SK-N-SH (cell line): ENCODE measurements around the gene INAFM2. TPM values are rescaled to one million over a fixed set of nuclear protein-coding genes. Genes with fewer than 3 reads are reported as not detected.

ENCODE experiments used
- CTCF ChIA-PET: fragments of 300-600, 350-600 bp; formaldehyde crosslinking; extraction: SDS; loops from one replicate; lab custom pipeline; 2021; lab: Yijun Ruan, JAX
- POLR2A ChIA-PET: fragments of 350-600 bp; sonication (Branson Sonifier 250); formaldehyde crosslinking; extraction: SDS; loops from one replicate; lab custom pipeline; 2020; ENCODE audit warnings: antibody characterized with exemption, inconsistent platforms; lab: Yijun Ruan, JAX
- DNase-seq: peaks from one replicate; pipeline ENCODE4 v3.0.0; 2012
- H2AFZ ChIP-seq: fragments of 200-600 bp; sonication (generic); 2 replicates; pipeline ENCODE4 v1.8.1; 2016; ENCODE audit warnings: antibody characterized with exemption, mild to moderate bottlenecking, low read depth
- H3F3A ChIP-seq: fragments of 200-600 bp; sonication (generic); replicated peaks from 2 replicates; pipeline ENCODE3; 2016; ENCODE audit warnings: antibody characterized with exemption, mild to moderate bottlenecking; ENCODE audit not compliant: insufficient read depth
- H3K27ac ChIP-seq, 2 experiments: fragments of 200-500 bp in 1 of 2; fragments of 200-600 bp in 1 of 2; sonication (Bioruptor generic) in 1 of 2; sonication (generic), shearing (Covaris generic) in 1 of 2; 2 replicates each; pipeline versions ENCODE4 v1.5.1 to v1.6.1; 2014 to 2016; ENCODE audit warnings: low read depth in 2 of 2, inconsistent platforms in 1 of 2, low read length in 1 of 2, mild to moderate bottlenecking in 1 of 2, mixed read lengths in 1 of 2
- H3K27me3 ChIP-seq: fragments of 200-600 bp; sonication (generic), shearing (Covaris generic); 2 replicates; pipeline ENCODE4 v1.6.1; 2016; ENCODE audit warnings: mixed run types; ENCODE audit not compliant: insufficient read depth
- H3K36me3 ChIP-seq, 2 experiments: fragments of 200-500 bp in 1 of 2; fragments of 200-600 bp in 1 of 2; sonication (Bioruptor generic) in 1 of 2; sonication (generic) in 1 of 2; replicated peaks in 1 of 2; 2 replicates each; pipeline versions ENCODE3 to v1.5.1; 2014 to 2016; ENCODE audit warnings: low read length in 1 of 2, mild to moderate bottlenecking in 1 of 2; ENCODE audit not compliant: insufficient read depth in 2 of 2, control insufficient read depth in 1 of 2
- H3K4me1 ChIP-seq, 2 experiments: fragments of 200-500 bp in 1 of 2; fragments of 200-600 bp in 1 of 2; sonication (Bioruptor generic) in 1 of 2; sonication (generic), shearing (Covaris generic) in 1 of 2; 2 replicates each; pipeline versions ENCODE4 v1.5.1 to v1.6.1; 2014 to 2016; ENCODE audit warnings: low read depth in 1 of 2, low read length in 1 of 2, mixed run types in 1 of 2; ENCODE audit not compliant: insufficient read depth in 2 of 2, control insufficient read depth in 1 of 2
- H3K4me2 ChIP-seq: fragments of 200-600 bp; sonication (generic), shearing (Covaris generic); 2 replicates; pipeline ENCODE4 v1.6.1; 2017; ENCODE audit warnings: mixed run types
- H3K4me3 ChIP-seq, 2 experiments: fragments of 200-500 bp in 1 of 2; fragments of 200-600 bp in 1 of 2; sonication (Bioruptor generic) in 1 of 2; sonication (generic), shearing (Covaris generic) in 1 of 2; 2 replicates each; pipeline versions ENCODE4 v1.5.1 to v1.8.1; 2014 to 2016; ENCODE audit warnings: low read depth in 2 of 2, inconsistent platforms in 1 of 2, low read length in 1 of 2, mild to moderate bottlenecking in 1 of 2, mixed read lengths in 1 of 2, moderate library complexity in 1 of 2
- H3K79me2 ChIP-seq: fragments of 200-600 bp; sonication (generic); 2 replicates; pipeline ENCODE4 v1.8.1; 2017; ENCODE audit warnings: mild to moderate bottlenecking; ENCODE audit not compliant: insufficient read depth
- H3K9ac ChIP-seq: fragments of 200-600 bp; sonication (generic); 2 replicates; pipeline ENCODE4 v1.6.1; 2017; ENCODE audit warnings: mixed run types
- H3K9me2 ChIP-seq: fragments of 200-600 bp; sonication (generic); 2 replicates; pipeline ENCODE4 v1.6.1; 2017; ENCODE audit warnings: mixed run types
- H3K9me3 ChIP-seq: fragments of 200-600 bp; sonication (generic); 2 replicates; pipeline ENCODE4 v1.6.1; 2017; ENCODE audit warnings: mixed run types, mild to moderate bottlenecking, moderate library complexity
- H4K20me1 ChIP-seq: fragments of 200-600 bp; sonication (generic); 2 replicates; pipeline ENCODE4 v1.6.1; 2017; ENCODE audit warnings: mild to moderate bottlenecking, mixed run types; ENCODE audit not compliant: insufficient read depth
- CHD2 ChIP-seq: fragments of 150-350 bp; IDR thresholded peaks from 2 replicates; pipeline ENCODE4 v1.6.1; 2018; ENCODE audit warnings: low read length; ENCODE audit not compliant: partially characterized antibody
- ELF1 ChIP-seq: IDR thresholded peaks from 2 replicates; pipeline ENCODE4 v1.4.0; 2012
- EZH2phosphoT487 ChIP-seq: fragments of 200-600 bp; sonication (generic); IDR thresholded peaks from 2 replicates; pipeline ENCODE4 v1.6.1; 2017; ENCODE audit warnings: low read depth, mixed run types, mild to moderate bottlenecking, antibody characterized with exemption, moderate library complexity, borderline replicate concordance
- FOSL2 ChIP-seq: IDR thresholded peaks from 2 replicates; pipeline ENCODE4 v1.4.0; 2012; ENCODE audit warnings: low read depth, mild to moderate bottlenecking, moderate library complexity, borderline replicate concordance
- JUND ChIP-seq: IDR thresholded peaks from 2 replicates; pipeline ENCODE4 v1.4.0; 2012
- MEF2A ChIP-seq: IDR thresholded peaks from 2 replicates; pipeline ENCODE4 v1.4.0; 2012; ENCODE audit warnings: low read depth, borderline replicate concordance
- MXI1 ChIP-seq: IDR thresholded peaks from 2 replicates; pipeline ENCODE4 v1.6.1; 2012; ENCODE audit warnings: mild to moderate bottlenecking, low read depth, low read length, improper control_type of control experiment
- NFIC ChIP-seq: IDR thresholded peaks from 2 replicates; pipeline ENCODE4 v1.4.0; 2012; ENCODE audit warnings: borderline replicate concordance
- NRF1 ChIP-seq: IDR thresholded peaks from 2 replicates; pipeline ENCODE4 v1.6.1; 2012; ENCODE audit warnings: low read depth, mild to moderate bottlenecking, low read length
- POLR2AphosphoS5 ChIP-seq: IDR thresholded peaks from 2 replicates; pipeline ENCODE4 v1.6.1; 2012; ENCODE audit warnings: low read depth, low read length
- RAD21 ChIP-seq: IDR thresholded peaks from 2 replicates; pipeline ENCODE4 v1.6.1; 2012; ENCODE audit warnings: mild to moderate bottlenecking, low read length
- RCOR1 ChIP-seq: fragments of 150-350 bp; IDR thresholded peaks from 2 replicates; pipeline ENCODE4 v1.6.1; 2017; ENCODE audit warnings: antibody characterized with exemption, low read length
- RXRA ChIP-seq: IDR thresholded peaks from 2 replicates; pipeline ENCODE4 v1.4.0; 2012; ENCODE audit warnings: low read depth, mild to moderate bottlenecking, borderline replicate concordance
- SMC3 ChIP-seq: IDR thresholded peaks from 2 replicates; pipeline ENCODE4 v1.6.1; 2012; ENCODE audit warnings: low read depth, low read length, improper control_type of control experiment
- TAF1 ChIP-seq: IDR thresholded peaks from 2 replicates; pipeline ENCODE4 v1.6.1; 2012; ENCODE audit warnings: low read depth, mild to moderate bottlenecking, low read length, moderate library complexity, borderline replicate concordance
- TCF12 ChIP-seq: IDR thresholded peaks from 2 replicates; pipeline ENCODE4 v1.4.0; 2012
- TEAD4 ChIP-seq: IDR thresholded peaks from 2 replicates; pipeline ENCODE4 v1.4.0; 2012; ENCODE audit warnings: mild to moderate bottlenecking, borderline replicate concordance; ENCODE audit not compliant: insufficient read depth
- YY1 ChIP-seq: IDR thresholded peaks from 2 replicates; pipeline ENCODE4 v1.4.0; 2012; ENCODE audit warnings: low read depth, mild to moderate bottlenecking
- WGBS: methylation state at CpG from one replicate; pipeline ENCODE4 v1.1.6; 2017; ENCODE audit warnings: low lambda C conversion rate; 5-methylcytosine and 5-hydroxymethylcytosine counted together
- polyA plus RNA-seq, 3 experiments: library from polyadenylated mRNA; depleted of rRNA; stranded (reverse); fragments of >200 nt; gene quantifications; 2 replicates each; pipeline ENCODE4 v1.2.3, GENCODE V29; 2012
- TF ChIP-seq, protein P1 (sequence below): IDR thresholded peaks from 2 replicates; pipeline ENCODE4; 2012
- TF ChIP-seq, protein P2 (sequence below): IDR thresholded peaks from 2 replicates; pipeline ENCODE4 v1.4.0; 2012; ENCODE audit warnings: low read depth, borderline replicate concordance
- TF ChIP-seq, protein P3 (sequence below): fragments of 150-350 bp; IDR thresholded peaks from 2 replicates; pipeline ENCODE4 v1.6.1; 2017; ENCODE audit warnings: antibody characterized with exemption, low read length, low read depth, borderline replicate concordance
- TF ChIP-seq, protein P4 (sequence below): fragments of 200-600 bp; sonication (generic); IDR thresholded peaks from 2 replicates; pipeline ENCODE4 v1.6.1; 2017; ENCODE audit warnings: antibody characterized with exemption, mild to moderate bottlenecking, moderate library complexity
- TF ChIP-seq, protein P5 (sequence below): IDR thresholded peaks from 2 replicates; pipeline ENCODE4 v1.4.0; 2012; ENCODE audit warnings: low read depth
- TF ChIP-seq, protein P6 (sequence below): fragments of 150-350 bp; IDR thresholded peaks from 2 replicates; pipeline ENCODE4 v1.6.1; 2016; ENCODE audit warnings: mild to moderate bottlenecking, low read depth, low read length
- TF ChIP-seq, protein P7 (sequence below): IDR thresholded peaks from 2 replicates; pipeline ENCODE4 v1.4.0; 2012; ENCODE audit warnings: low read depth, borderline replicate concordance

The INAFM2 gene
- polyA plus RNA-seq, 1 of the 3 experiments (the other 2 are of a cell fraction) = 7.8 TPM

DNA sequence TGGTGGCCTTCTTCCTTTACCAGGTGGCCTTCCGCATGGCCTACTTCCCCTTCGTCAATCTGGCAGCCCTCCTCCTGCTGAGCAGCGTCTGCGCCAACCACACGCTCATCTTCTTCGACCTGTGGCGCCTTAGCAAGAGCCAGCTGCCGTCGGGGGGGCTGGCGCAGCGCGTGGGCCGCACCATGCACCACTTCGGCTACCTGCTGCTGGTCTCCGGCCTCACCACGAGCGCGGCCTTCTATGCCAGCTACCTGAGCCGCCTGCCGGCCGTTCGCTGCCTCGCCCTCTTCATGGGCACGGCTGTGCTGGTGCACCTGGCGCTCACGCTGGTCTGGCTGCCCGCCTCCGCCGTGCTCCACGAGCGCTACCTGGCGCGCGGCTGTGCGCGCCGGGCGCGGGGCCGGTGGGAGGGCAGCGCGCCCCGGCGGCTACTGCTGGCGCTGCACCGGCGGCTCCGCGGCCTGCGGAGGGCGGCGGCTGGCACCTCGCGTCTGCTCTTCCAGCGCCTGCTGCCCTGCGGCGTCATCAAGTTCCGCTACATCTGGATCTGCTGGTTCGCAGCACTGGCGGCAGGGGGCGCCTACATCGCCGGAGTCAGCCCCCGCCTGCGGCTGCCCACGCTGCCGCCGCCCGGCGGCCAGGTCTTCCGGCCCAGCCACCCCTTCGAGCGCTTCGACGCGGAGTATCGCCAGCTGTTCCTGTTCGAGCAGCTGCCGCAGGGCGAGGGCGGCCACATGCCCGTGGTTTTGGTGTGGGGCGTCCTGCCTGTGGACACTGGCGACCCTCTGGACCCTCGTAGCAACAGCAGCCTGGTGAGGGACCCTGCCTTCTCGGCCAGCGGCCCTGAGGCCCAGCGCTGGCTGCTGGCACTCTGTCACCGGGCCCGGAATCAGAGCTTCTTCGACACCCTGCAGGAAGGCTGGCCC is 44.5 kb downstream of the INAFM2 start:
- no peak overlapping the region for H3K4me2 ChIP-seq
- no peaks in the 10 kb centered on the region for H4K20me1 ChIP-seq
- POLR2A ChIA-PET = interaction anchor here (1.2 kb wide), 1 partner anchor 10 kb away, joined by 3 read pairs; the partner anchor contains the start of gene DISP2
- no peak overlapping the region; a peak in 1 of 4 replicates for H3K27ac ChIP-seq
- H3K9me2 ChIP-seq = no peaks in the 10 kb centered on the region
- no peaks in the 10 kb centered on the region for H3K9me3 ChIP-seq
- peaks cover 0 to 17% of the 10 kb centered on the region in 2 experiments; a peak in 1 of 4 replicates for H3K4me1 ChIP-seq
- peak; percentile 88 for DNase-seq
- H3K79me2 ChIP-seq = no peaks in the 10 kb centered on the region
- no peak overlapping the region; a peak in 1 of 4 replicates for H3K4me3 ChIP-seq
- H3K27me3 ChIP-seq = no peaks in the 10 kb centered on the region
- H2AFZ ChIP-seq = no peak overlapping the region
- no peaks in the 10 kb centered on the region for H3F3A ChIP-seq
- H3K9ac ChIP-seq = no peak overlapping the region
- no peaks in the 10 kb centered on the region for H3K36me3 ChIP-seq
- CTCF ChIA-PET = interaction anchor here (0.7 to 70.6 kb wide), 16 partner anchors 7 to 139 kb away, joined by 3 to 2194 read pairs (median 8); partner anchors contain the start of genes ANKRD63, CCDC9B, DISP2 and INAFM2
- 83% methylated on average over 30 of the region's 91 CpGs for WGBS
- no peak for TF ChIP-seq JUND
- TF ChIP-seq MXI1 = 0 out of 2 replicates have a peak, but pooled peaks have one; percentile 25
- no peak for TF ChIP-seq ELF1
- no peak for TF ChIP-seq NFIC
- no peak for TF ChIP-seq FOSL2
- TF ChIP-seq NRF1 = no peak
- TF ChIP-seq, protein P1, sequence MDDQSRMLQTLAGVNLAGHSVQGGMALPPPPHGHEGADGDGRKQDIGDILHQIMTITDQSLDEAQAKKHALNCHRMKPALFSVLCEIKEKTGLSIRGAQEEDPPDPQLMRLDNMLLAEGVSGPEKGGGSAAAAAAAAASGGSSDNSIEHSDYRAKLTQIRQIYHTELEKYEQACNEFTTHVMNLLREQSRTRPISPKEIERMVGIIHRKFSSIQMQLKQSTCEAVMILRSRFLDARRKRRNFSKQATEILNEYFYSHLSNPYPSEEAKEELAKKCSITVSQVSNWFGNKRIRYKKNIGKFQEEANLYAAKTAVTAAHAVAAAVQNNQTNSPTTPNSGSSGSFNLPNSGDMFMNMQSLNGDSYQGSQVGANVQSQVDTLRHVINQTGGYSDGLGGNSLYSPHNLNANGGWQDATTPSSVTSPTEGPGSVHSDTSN = no peak
- TF ChIP-seq, protein P2, sequence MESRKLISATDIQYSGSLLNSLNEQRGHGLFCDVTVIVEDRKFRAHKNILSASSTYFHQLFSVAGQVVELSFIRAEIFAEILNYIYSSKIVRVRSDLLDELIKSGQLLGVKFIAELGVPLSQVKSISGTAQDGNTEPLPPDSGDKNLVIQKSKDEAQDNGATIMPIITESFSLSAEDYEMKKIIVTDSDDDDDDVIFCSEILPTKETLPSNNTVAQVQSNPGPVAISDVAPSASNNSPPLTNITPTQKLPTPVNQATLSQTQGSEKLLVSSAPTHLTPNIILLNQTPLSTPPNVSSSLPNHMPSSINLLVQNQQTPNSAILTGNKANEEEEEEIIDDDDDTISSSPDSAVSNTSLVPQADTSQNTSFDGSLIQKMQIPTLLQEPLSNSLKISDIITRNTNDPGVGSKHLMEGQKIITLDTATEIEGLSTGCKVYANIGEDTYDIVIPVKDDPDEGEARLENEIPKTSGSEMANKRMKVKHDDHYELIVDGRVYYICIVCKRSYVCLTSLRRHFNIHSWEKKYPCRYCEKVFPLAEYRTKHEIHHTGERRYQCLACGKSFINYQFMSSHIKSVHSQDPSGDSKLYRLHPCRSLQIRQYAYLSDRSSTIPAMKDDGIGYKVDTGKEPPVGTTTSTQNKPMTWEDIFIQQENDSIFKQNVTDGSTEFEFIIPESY = no peak
- TF ChIP-seq, protein P3, sequence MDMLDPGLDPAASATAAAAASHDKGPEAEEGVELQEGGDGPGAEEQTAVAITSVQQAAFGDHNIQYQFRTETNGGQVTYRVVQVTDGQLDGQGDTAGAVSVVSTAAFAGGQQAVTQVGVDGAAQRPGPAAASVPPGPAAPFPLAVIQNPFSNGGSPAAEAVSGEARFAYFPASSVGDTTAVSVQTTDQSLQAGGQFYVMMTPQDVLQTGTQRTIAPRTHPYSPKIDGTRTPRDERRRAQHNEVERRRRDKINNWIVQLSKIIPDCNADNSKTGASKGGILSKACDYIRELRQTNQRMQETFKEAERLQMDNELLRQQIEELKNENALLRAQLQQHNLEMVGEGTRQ = no peak
- TF ChIP-seq SMC3 = peak; percentile 39
- TF ChIP-seq CHD2 = peak; percentile 43
- TF ChIP-seq, protein P4, sequence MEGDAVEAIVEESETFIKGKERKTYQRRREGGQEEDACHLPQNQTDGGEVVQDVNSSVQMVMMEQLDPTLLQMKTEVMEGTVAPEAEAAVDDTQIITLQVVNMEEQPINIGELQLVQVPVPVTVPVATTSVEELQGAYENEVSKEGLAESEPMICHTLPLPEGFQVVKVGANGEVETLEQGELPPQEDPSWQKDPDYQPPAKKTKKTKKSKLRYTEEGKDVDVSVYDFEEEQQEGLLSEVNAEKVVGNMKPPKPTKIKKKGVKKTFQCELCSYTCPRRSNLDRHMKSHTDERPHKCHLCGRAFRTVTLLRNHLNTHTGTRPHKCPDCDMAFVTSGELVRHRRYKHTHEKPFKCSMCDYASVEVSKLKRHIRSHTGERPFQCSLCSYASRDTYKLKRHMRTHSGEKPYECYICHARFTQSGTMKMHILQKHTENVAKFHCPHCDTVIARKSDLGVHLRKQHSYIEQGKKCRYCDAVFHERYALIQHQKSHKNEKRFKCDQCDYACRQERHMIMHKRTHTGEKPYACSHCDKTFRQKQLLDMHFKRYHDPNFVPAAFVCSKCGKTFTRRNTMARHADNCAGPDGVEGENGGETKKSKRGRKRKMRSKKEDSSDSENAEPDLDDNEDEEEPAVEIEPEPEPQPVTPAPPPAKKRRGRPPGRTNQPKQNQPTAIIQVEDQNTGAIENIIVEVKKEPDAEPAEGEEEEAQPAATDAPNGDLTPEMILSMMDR = peak; percentile 52
- no peak for TF ChIP-seq EZH2phosphoT487
- TF ChIP-seq, protein P5, sequence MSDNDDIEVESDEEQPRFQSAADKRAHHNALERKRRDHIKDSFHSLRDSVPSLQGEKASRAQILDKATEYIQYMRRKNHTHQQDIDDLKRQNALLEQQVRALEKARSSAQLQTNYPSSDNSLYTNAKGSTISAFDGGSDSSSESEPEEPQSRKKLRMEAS = peak; percentile 48; the same call in 1 of the 2 replicates
- TF ChIP-seq RXRA = no peak
- TF ChIP-seq TEAD4 = no peak
- TF ChIP-seq YY1 = no peak
- no peak for TF ChIP-seq TCF12
- TF ChIP-seq, protein P6, sequence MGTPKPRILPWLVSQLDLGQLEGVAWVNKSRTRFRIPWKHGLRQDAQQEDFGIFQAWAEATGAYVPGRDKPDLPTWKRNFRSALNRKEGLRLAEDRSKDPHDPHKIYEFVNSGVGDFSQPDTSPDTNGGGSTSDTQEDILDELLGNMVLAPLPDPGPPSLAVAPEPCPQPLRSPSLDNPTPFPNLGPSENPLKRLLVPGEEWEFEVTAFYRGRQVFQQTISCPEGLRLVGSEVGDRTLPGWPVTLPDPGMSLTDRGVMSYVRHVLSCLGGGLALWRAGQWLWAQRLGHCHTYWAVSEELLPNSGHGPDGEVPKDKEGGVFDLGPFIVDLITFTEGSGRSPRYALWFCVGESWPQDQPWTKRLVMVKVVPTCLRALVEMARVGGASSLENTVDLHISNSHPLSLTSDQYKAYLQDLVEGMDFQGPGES = no peak
- TF ChIP-seq RCOR1 = no peak
- TF ChIP-seq POLR2AphosphoS5 = no peak
- no peak for TF ChIP-seq TAF1
- TF ChIP-seq RAD21 = peak; percentile 29
- TF ChIP-seq, protein P7, sequence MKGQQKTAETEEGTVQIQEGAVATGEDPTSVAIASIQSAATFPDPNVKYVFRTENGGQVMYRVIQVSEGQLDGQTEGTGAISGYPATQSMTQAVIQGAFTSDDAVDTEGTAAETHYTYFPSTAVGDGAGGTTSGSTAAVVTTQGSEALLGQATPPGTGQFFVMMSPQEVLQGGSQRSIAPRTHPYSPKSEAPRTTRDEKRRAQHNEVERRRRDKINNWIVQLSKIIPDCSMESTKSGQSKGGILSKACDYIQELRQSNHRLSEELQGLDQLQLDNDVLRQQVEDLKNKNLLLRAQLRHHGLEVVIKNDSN = no peak
- no peak for TF ChIP-seq MEF2A
